ENCODE measurements around the gene PIP5K1C.
A peak's percentile ranks its signal among the peaks of the same experiment; 100 is the strongest.
"Not testable (repeated sequence)": the region's sequence is repeated elsewhere in the genome, so short reads cannot be mapped to it uniquely, and the experiment has no call there.

PIP5K1C gene

GRCh38 chr19:3642987-3643673, 57.1 kb downstream of the PIP5K1C start:
- DNase-seq, result no peak

GRCh38 chr19:3642296-3642695, 58.0 kb downstream of the PIP5K1C start:
- no peak for DNase-seq

- DNase-seq, result no peak
Measured at GRCh38 chr19:3641515-3642269, 58.6 kb downstream of the PIP5K1C start.

GRCh38 chr19:3639479-3639878, 60.8 kb downstream of the PIP5K1C start:
- no peak for DNase-seq

- no peak for DNase-seq
Measured at GRCh38 chr19:3638208-3639193, 61.8 kb downstream of the PIP5K1C start.

GRCh38 chr19:3637621-3638020, 62.6 kb downstream of the PIP5K1C start:
- no peak for DNase-seq

GRCh38 chr19:3636962-3637361, 63.3 kb downstream of the PIP5K1C start:
- no peak for DNase-seq

- DNase-seq, result no peak
Measured at GRCh38 chr19:3636506-3636905, 63.8 kb downstream of the PIP5K1C start.

- no peak for DNase-seq
Measured at GRCh38 chr19:3634496-3635045, 65.7 kb downstream of the PIP5K1C start.

- DNase-seq, result no peak
Measured at GRCh38 chr19:3633559-3633988, 66.7 kb downstream of the PIP5K1C start.

GRCh38 chr19:3632739-3633558, 67.3 kb downstream of the PIP5K1C start:
- DNase-seq, result no peak

GRCh38 chr19:3632098-3632497, 68.2 kb downstream of the PIP5K1C start:
- no peak for DNase-seq

- no peak for DNase-seq
Measured at GRCh38 chr19:3631053-3631861, 69.0 kb downstream of the PIP5K1C start.

GRCh38 chr19:3628766-3629165, 71.5 kb downstream of the PIP5K1C start:
- not testable (repeated sequence) for DNase-seq

- DNase-seq, result no peak
Measured at GRCh38 chr19:3627351-3627723, 72.9 kb downstream of the PIP5K1C start.

GRCh38 chr19:3626473-3627350, 73.6 kb downstream of the PIP5K1C start, which contains the start of gene CACTIN:
TSS of gene CACTIN (minus strand) at chr19:3626790. CDS start at chr19:3626762, 28 bp downstream.
- DNase-seq, result peak; percentile 90

GRCh38 chr19:3625996-3626472, 74.2 kb downstream of the PIP5K1C start:
- DNase-seq, result no peak

- DNase-seq, result no peak
Measured at GRCh38 chr19:3623716-3624115, 76.6 kb downstream of the PIP5K1C start.

- DNase-seq, result no peak
Measured at GRCh38 chr19:3622224-3622623, 78.0 kb downstream of the PIP5K1C start.

GRCh38 chr19:3621689-3622088, 78.6 kb downstream of the PIP5K1C start:
- DNase-seq, result no peak
